Measurements from ENCODE around the gene PLA2G4E. TPM values are rescaled to one million over a fixed set of nuclear protein-coding genes. Genes with fewer than 3 reads are reported as not detected.

PLA2G4E gene
- total RNA-seq, 4 donors from 2014 or later, result 1.1 to 89.5 (median 9.2) TPM

- 91 to 97% methylated on average over 7 to 9 of the region's 10 CpGs for WGBS, 2 donors
- TF ChIP-seq CTCF (IDR thresholded peaks at IDR 0.05) (no peak), POLR2A (IDR thresholded peaks at IDR 0.05) (no peak)
- peaks cover 0 to 27% (median 3%) of the 10 kb centered on the region in 3 donors for H3K4me1 ChIP-seq
- H3K27ac ChIP-seq, result no peak overlapping the region
- no peaks in the 10 kb centered on the region for H3K36me3 ChIP-seq
- no peaks in the 10 kb centered on the region for H3K27me3 ChIP-seq
- DNase-seq, result no peak
- no peaks in the 10 kb centered on the region for H3K9me3 ChIP-seq
- no peak overlapping the region for H3K4me3 ChIP-seq
- intact Hi-C loops (cut with DNase I), result loop anchor here (10.0 kb wide), 1 partner anchor 152 kb away; no protein-coding TSS in a partner anchor
These were observed 38.5 kb downstream of the PLA2G4E start for GRCh38 chr15:41982133-41982930.

DNA sequence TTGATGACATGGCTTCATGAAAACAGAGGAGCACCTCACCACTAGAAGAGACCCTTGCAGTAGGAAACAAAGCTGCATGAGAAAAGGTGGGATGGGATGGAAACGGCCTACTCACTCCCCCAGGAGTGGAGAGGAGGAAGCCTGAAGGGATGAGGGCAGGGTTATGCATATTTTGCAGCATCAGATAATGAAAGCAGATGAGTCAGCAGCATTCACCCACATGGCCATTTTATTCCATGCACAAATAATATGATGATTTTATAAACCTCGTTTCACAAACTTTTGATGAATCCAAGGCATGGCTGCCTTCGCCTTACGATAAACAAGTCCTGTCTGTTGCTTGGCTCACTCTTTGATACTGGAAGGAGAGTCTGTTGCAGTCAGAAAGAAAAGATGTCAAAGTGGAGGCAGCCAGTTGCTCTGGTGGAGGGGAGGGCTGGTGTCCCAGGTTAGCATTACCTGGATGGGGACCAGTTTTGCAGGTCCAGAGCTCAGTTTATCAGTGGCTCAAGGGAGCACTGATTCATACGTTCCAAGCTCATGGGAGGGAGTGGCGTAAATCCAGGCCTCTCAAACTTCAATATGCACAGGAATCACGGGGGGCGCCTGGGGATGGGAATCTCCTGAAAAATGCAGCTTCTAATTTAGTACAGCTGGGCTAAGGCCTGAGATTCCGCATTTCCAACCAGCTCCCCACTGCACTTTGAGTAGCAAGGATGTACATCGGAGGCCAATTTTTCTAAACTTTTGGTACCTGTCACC, 39.3 kb downstream of the PLA2G4E start:
- no peak overlapping the region for H3K27ac ChIP-seq
- intact Hi-C loops (cut with DNase I), result loop anchor here (10.0 kb wide), 1 partner anchor 153 kb away; no protein-coding TSS in a partner anchor
- TF ChIP-seq CTCF (IDR thresholded peaks at IDR 0.05), result no peak
- TF ChIP-seq POLR2A (IDR thresholded peaks at IDR 0.05), result no peak
- peaks cover 0 to 27% (median 3%) of the 10 kb centered on the region in 3 donors for H3K4me1 ChIP-seq
- no peaks in the 10 kb centered on the region for H3K36me3 ChIP-seq
- 84 to 86% methylated on average over 9 to 10 of the region's 10 CpGs for WGBS, 2 donors
- peaks cover 0 to 3% (median 0%) of the 10 kb centered on the region in 4 donors for H3K27me3 ChIP-seq
- no peak overlapping the region for H3K4me3 ChIP-seq
- DNase-seq, result no peak
- H3K9me3 ChIP-seq, result no peaks in the 10 kb centered on the region

- peak overlapping the region in 1 of 4 donors; percentile 16 for H3K27ac ChIP-seq
- intact Hi-C loops (cut with DNase I), result loop anchor here (10.0 kb wide), 1 partner anchor 154 kb away; no protein-coding TSS in a partner anchor
- 68 to 75% methylated on average over 7 of the region's 7 CpGs for whole genome bisulfite sequencing, 2 donors
These were observed 40.1 kb downstream of the PLA2G4E start for GRCh38 chr15:41980654-41981323.

GRCh38 chr15:41979493-41980266, 41.2 kb downstream of the PLA2G4E start:
- H3K36me3 ChIP-seq, result no peaks in the 10 kb centered on the region
- 68 to 84% methylated on average over 4 of the region's 5 CpGs for WGBS, 2 donors
- peaks cover 0 to 27% (median 3%) of the 10 kb centered on the region in 3 donors for H3K4me1 ChIP-seq
- H3K27me3 ChIP-seq, result peaks cover 0 to 5% (median 0%) of the 10 kb centered on the region in 4 donors
- TF ChIP-seq CTCF (IDR thresholded peaks at IDR 0.05), result no peak
- TF ChIP-seq POLR2A (IDR thresholded peaks at IDR 0.05), result no peak
- no peak overlapping the region for H3K4me3 ChIP-seq
- peak overlapping the region in 1 of 4 donors; percentile 16 for H3K27ac ChIP-seq
- DNase-seq, result no peak
- intact Hi-C loops (cut with DNase I), result loop anchor here (10.0 kb wide), 1 partner anchor 155 kb away; no protein-coding TSS in a partner anchor
- H3K9me3 ChIP-seq, result no peaks in the 10 kb centered on the region

More at GRCh38 chr15:41980654-41981323, 40.1 kb downstream of the PLA2G4E start:
- H3K27me3 ChIP-seq, result peaks cover 0 to 5% (median 0%) of the 10 kb centered on the region in 4 donors
- no peaks in the 10 kb centered on the region for H3K36me3 ChIP-seq
- TF ChIP-seq POLR2A (IDR thresholded peaks at IDR 0.05), result no peak
- no peak for TF ChIP-seq CTCF (IDR thresholded peaks at IDR 0.05)
- H3K4me1 ChIP-seq, result peaks cover 0 to 27% (median 3%) of the 10 kb centered on the region in 3 donors
- H3K4me3 ChIP-seq, result no peak overlapping the region
- no peak for DNase-seq
- H3K9me3 ChIP-seq, result no peaks in the 10 kb centered on the region

Data from esophagus squamous epithelium (tissue), 5 donors.